ENCODE measurements around the gene NECTIN1.

Gene NECTIN1

GRCh38 chr11:119614222-119615002, 114.6 kb downstream of the NECTIN1 start:
- WGBS (ENCODE audit: extremely low coverage, insufficient coverage, insufficient read length): no CpG with 5 or more reads among the region's 6 CpGs
- no peaks in the 10 kb centered on the region for H3K79me2 ChIP-seq (ENCODE audit: control insufficient read depth, insufficient read depth, low read length, poor library complexity)
- no peak overlapping the region for H2AK5ac ChIP-seq (ENCODE audit: low read length)
- no peaks in the 10 kb centered on the region for H3K79me1 ChIP-seq (ENCODE audit: low read length)
- no peak overlapping the region for H3K18ac ChIP-seq (ENCODE audit: low read length)
- H3K9me3 ChIP-seq (ENCODE audit: insufficient read depth, low read depth, low read length): no peaks in the 10 kb centered on the region
- no peak overlapping the region for H2AFZ ChIP-seq (ENCODE audit: insufficient read depth, low read length, poor library complexity)
- H3K36me3 ChIP-seq (ENCODE audit: control insufficient read depth in 1 of 2, insufficient read depth in 2 of 2, low read length in 2 of 2): no peaks in the 10 kb centered on the region
- H3K4ac ChIP-seq (ENCODE audit: low read depth, low read length): no peak overlapping the region
- no peak overlapping the region for H2BK120ac ChIP-seq (ENCODE audit: insufficient read depth, low read length, poor library complexity)
- H3K14ac ChIP-seq (ENCODE audit: low read length): no peak overlapping the region
- no peaks in the 10 kb centered on the region for H3K27me3 ChIP-seq (ENCODE audit: insufficient read depth, low read length)
- no peak overlapping the region for H4K8ac ChIP-seq (ENCODE audit: low read depth, low read length)
- no peak overlapping the region for H3K9ac ChIP-seq (ENCODE audit: low read length)
- no peak overlapping the region for H3K23ac ChIP-seq (ENCODE audit: low read length)
- no peak overlapping the region for H4K12ac ChIP-seq (ENCODE audit: low read depth, low read length)
- H3K4me2 ChIP-seq (ENCODE audit: low read length): no peak overlapping the region
- no peak overlapping the region for H2BK5ac ChIP-seq (ENCODE audit: low read depth, low read length, poor library complexity)
- H3K27ac ChIP-seq (ENCODE audit: low read depth, low read length): no peak overlapping the region
- H4K91ac ChIP-seq (ENCODE audit: low read depth, low read length): no peak overlapping the region
- H3K4me1 ChIP-seq (ENCODE audit: control insufficient read depth in 1 of 2, insufficient read depth in 2 of 2, low read length in 2 of 2): peaks cover 0 to 3% of the 10 kb centered on the region in 2 experiments
- H3K4me3 ChIP-seq (ENCODE audit: low read depth, low read length): no peak overlapping the region
- no peak overlapping the region for H2BK12ac ChIP-seq (ENCODE audit: low read length)
- DNase-seq: no peak

GRCh38 chr11:119612814-119613213, 116.2 kb downstream of the NECTIN1 start:
- DNase-seq: no peak
- H3K79me2 ChIP-seq (ENCODE audit: control insufficient read depth, insufficient read depth, low read length, poor library complexity): no peaks in the 10 kb centered on the region
- no peaks in the 10 kb centered on the region for H3K79me1 ChIP-seq (ENCODE audit: low read length)
- H3K4me2 ChIP-seq (ENCODE audit: low read length): no peak overlapping the region
- no peak overlapping the region for H4K91ac ChIP-seq (ENCODE audit: low read depth, low read length)
- H3K23ac ChIP-seq (ENCODE audit: low read length): no peak overlapping the region
- H3K27ac ChIP-seq (ENCODE audit: low read depth, low read length): no peak overlapping the region
- H2AK5ac ChIP-seq (ENCODE audit: low read length): no peak overlapping the region
- H3K4me1 ChIP-seq (ENCODE audit: control insufficient read depth in 1 of 2, insufficient read depth in 2 of 2, low read length in 2 of 2): peaks cover 0 to 3% of the 10 kb centered on the region in 2 experiments
- no peaks in the 10 kb centered on the region for H3K9me3 ChIP-seq (ENCODE audit: insufficient read depth, low read depth, low read length)
- H2BK5ac ChIP-seq (ENCODE audit: low read depth, low read length, poor library complexity): no peak overlapping the region
- no peaks in the 10 kb centered on the region for H3K36me3 ChIP-seq (ENCODE audit: control insufficient read depth in 1 of 2, insufficient read depth in 2 of 2, low read length in 2 of 2)
- no peak overlapping the region for H3K9ac ChIP-seq (ENCODE audit: low read length)
- H2BK120ac ChIP-seq (ENCODE audit: insufficient read depth, low read length, poor library complexity): no peak overlapping the region
- no peak overlapping the region for H3K18ac ChIP-seq (ENCODE audit: low read length)
- no peak overlapping the region for H4K8ac ChIP-seq (ENCODE audit: low read depth, low read length)
- no peak overlapping the region for H3K4me3 ChIP-seq (ENCODE audit: low read depth, low read length)
- WGBS (ENCODE audit: extremely low coverage, insufficient coverage, insufficient read length): no CpG with 5 or more reads among the region's 6 CpGs
- no peak overlapping the region for H3K4ac ChIP-seq (ENCODE audit: low read depth, low read length)
- H2AFZ ChIP-seq (ENCODE audit: insufficient read depth, low read length, poor library complexity): no peak overlapping the region
- H4K12ac ChIP-seq (ENCODE audit: low read depth, low read length): no peak overlapping the region
- H3K14ac ChIP-seq (ENCODE audit: low read length): no peak overlapping the region
- no peak overlapping the region for H2BK12ac ChIP-seq (ENCODE audit: low read length)
- no peaks in the 10 kb centered on the region for H3K27me3 ChIP-seq (ENCODE audit: insufficient read depth, low read length)

- H3K27me3 ChIP-seq (ENCODE audit: insufficient read depth, low read length): no peaks in the 10 kb centered on the region
- H3K79me2 ChIP-seq (ENCODE audit: control insufficient read depth, insufficient read depth, low read length, poor library complexity): no peaks in the 10 kb centered on the region
- no peak overlapping the region for H3K23ac ChIP-seq (ENCODE audit: low read length)
- H3K4me3 ChIP-seq (ENCODE audit: low read depth, low read length): no peak overlapping the region
- no peak overlapping the region for H2AK5ac ChIP-seq (ENCODE audit: low read length)
- no CpG with 5 or more reads among the region's 5 CpGs for WGBS (ENCODE audit: extremely low coverage, insufficient coverage, insufficient read length)
- no peaks in the 10 kb centered on the region for H3K36me3 ChIP-seq (ENCODE audit: control insufficient read depth in 1 of 2, insufficient read depth in 2 of 2, low read length in 2 of 2)
- H4K91ac ChIP-seq (ENCODE audit: low read depth, low read length): no peak overlapping the region
- DNase-seq: no peak
- H3K14ac ChIP-seq (ENCODE audit: low read length): no peak overlapping the region
- no peak overlapping the region for H2BK5ac ChIP-seq (ENCODE audit: low read depth, low read length, poor library complexity)
- H3K4me1 ChIP-seq (ENCODE audit: control insufficient read depth in 1 of 2, insufficient read depth in 2 of 2, low read length in 2 of 2): peaks cover 0 to 3% of the 10 kb centered on the region in 2 experiments
- H3K27ac ChIP-seq (ENCODE audit: low read depth, low read length): no peak overlapping the region
- H2BK120ac ChIP-seq (ENCODE audit: insufficient read depth, low read length, poor library complexity): no peak overlapping the region
- H4K8ac ChIP-seq (ENCODE audit: low read depth, low read length): no peak overlapping the region
- H2BK12ac ChIP-seq (ENCODE audit: low read length): no peak overlapping the region
- H3K9ac ChIP-seq (ENCODE audit: low read length): no peak overlapping the region
- no peak overlapping the region for H4K12ac ChIP-seq (ENCODE audit: low read depth, low read length)
- H2AFZ ChIP-seq (ENCODE audit: insufficient read depth, low read length, poor library complexity): no peak overlapping the region
- no peak overlapping the region for H3K4me2 ChIP-seq (ENCODE audit: low read length)
- no peaks in the 10 kb centered on the region for H3K79me1 ChIP-seq (ENCODE audit: low read length)
- no peak overlapping the region for H3K18ac ChIP-seq (ENCODE audit: low read length)
- H3K4ac ChIP-seq (ENCODE audit: low read depth, low read length): no peak overlapping the region
- no peaks in the 10 kb centered on the region for H3K9me3 ChIP-seq (ENCODE audit: insufficient read depth, low read depth, low read length)
These were observed 118.1 kb downstream of the NECTIN1 start for GRCh38 chr11:119610836-119611426.

- no peak overlapping the region for H2AFZ ChIP-seq (ENCODE audit: insufficient read depth, low read length, poor library complexity)
- no CpG with 5 or more reads among the region's 4 CpGs for WGBS (ENCODE audit: extremely low coverage, insufficient coverage, insufficient read length)
These were observed 120.2 kb downstream of the NECTIN1 start for GRCh38 chr11:119608781-119609180.

More at GRCh38 chr11:119608781-119609180, 120.2 kb downstream of the NECTIN1 start:
- Histone ChIP-seq H3K9ac (ENCODE audit: low read length) (no peak overlapping the region), H3K79me2 (ENCODE audit: control insufficient read depth, insufficient read depth, low read length, poor library complexity) (no peaks in the 10 kb centered on the region), H3K27ac (ENCODE audit: low read depth, low read length) (no peak overlapping the region), H3K4me2 (ENCODE audit: low read length) (no peak overlapping the region), H3K14ac (ENCODE audit: low read length) (no peak overlapping the region), H3K18ac (ENCODE audit: low read length) (no peak overlapping the region), H2AK5ac (ENCODE audit: low read length) (no peak overlapping the region), H3K9me3 (ENCODE audit: insufficient read depth, low read depth, low read length) (no peaks in the 10 kb centered on the region), H2BK12ac (ENCODE audit: low read length) (no peak overlapping the region), H3K23ac (ENCODE audit: low read length) (no peak overlapping the region), H4K12ac (ENCODE audit: low read depth, low read length) (no peak overlapping the region), H3K79me1 (ENCODE audit: low read length) (no peaks in the 10 kb centered on the region), H3K27me3 (ENCODE audit: insufficient read depth, low read length) (no peaks in the 10 kb centered on the region), H2BK120ac (ENCODE audit: insufficient read depth, low read length, poor library complexity) (no peak overlapping the region), H3K4me3 (ENCODE audit: low read depth, low read length) (no peak overlapping the region), H4K91ac (ENCODE audit: low read depth, low read length) (no peak overlapping the region), H2BK5ac (ENCODE audit: low read depth, low read length, poor library complexity) (no peak overlapping the region), H3K4me1 (ENCODE audit: control insufficient read depth in 1 of 2, insufficient read depth in 2 of 2, low read length in 2 of 2) (no peaks in the 10 kb centered on the region), H4K8ac (ENCODE audit: low read depth, low read length) (no peak overlapping the region), H3K36me3 (ENCODE audit: control insufficient read depth in 1 of 2, insufficient read depth in 2 of 2, low read length in 2 of 2) (no peaks in the 10 kb centered on the region), H3K4ac (ENCODE audit: low read depth, low read length) (no peak overlapping the region)
- no peak for DNase-seq

Data from trophoblast cell (in vitro differentiated cells and primary cell).